ENCODE measurements around the gene ZNF519.

DNA sequence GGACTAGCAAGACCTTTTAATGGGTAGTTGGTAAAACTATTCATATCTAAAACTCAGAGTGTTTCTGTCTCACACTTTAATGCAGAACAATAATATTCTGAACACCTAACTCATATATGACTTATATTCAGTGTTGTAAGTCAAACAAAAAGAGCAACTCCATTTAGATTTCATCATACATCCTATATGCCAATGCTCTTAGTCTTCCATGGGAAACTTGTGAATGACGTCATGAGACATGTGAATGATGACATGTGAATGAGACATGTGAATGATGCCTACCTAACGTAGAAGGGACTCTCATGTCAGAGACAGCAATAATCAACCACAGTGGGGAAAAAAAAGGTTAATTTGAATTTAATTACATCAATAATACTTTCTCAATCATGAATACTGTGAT is 28.0 kb downstream of the ZNF519 start:
- TF ChIP-seq, protein P1, sequence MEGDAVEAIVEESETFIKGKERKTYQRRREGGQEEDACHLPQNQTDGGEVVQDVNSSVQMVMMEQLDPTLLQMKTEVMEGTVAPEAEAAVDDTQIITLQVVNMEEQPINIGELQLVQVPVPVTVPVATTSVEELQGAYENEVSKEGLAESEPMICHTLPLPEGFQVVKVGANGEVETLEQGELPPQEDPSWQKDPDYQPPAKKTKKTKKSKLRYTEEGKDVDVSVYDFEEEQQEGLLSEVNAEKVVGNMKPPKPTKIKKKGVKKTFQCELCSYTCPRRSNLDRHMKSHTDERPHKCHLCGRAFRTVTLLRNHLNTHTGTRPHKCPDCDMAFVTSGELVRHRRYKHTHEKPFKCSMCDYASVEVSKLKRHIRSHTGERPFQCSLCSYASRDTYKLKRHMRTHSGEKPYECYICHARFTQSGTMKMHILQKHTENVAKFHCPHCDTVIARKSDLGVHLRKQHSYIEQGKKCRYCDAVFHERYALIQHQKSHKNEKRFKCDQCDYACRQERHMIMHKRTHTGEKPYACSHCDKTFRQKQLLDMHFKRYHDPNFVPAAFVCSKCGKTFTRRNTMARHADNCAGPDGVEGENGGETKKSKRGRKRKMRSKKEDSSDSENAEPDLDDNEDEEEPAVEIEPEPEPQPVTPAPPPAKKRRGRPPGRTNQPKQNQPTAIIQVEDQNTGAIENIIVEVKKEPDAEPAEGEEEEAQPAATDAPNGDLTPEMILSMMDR (IDR thresholded peaks at IDR 0.05), result no peak
- no peak for TF ChIP-seq POLR2A (IDR thresholded peaks at IDR 0.05)
- no peak for TF ChIP-seq EP300 (IDR thresholded peaks at IDR 0.05)
- no peak for TF ChIP-seq POLR2AphosphoS5 (IDR thresholded peaks at IDR 0.05)
